IPS-18c (cell line): Measurements from ENCODE around the gene MMP24OS.

Source experiments
- H3K4me3 ChIP-seq: 2 replicates; pipeline ENCODE4 v1.7.0; 2013; ENCODE audit warnings: low read depth, mild to moderate bottlenecking, low read length, moderate library complexity; ENCODE audit not compliant: insufficient read depth
- H3K9me3 ChIP-seq: one replicate; pipeline ENCODE4 v1.6.1; 2013; ENCODE audit warnings: mild to moderate bottlenecking, low read length, moderate library complexity; ENCODE audit not compliant: control insufficient read depth, insufficient read depth

The MMP24OS gene

DNA sequence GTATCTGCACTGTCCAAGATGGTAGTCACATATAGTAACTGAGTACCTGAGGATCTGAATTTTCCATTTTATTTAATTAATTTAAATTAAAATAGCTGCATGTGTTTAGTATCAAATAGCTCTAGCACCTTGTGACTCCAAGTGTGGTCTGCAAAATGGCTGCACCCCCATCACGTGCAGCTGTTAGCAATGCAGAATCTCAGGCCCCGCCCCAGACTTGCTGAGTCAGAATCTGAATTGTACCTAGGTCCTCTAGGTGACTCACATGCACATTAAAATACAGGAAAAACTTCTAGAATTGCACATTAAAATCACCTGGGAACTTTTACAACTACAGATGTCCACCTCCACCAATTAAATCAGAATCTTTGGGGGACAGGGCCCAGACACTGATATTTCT, 33.5 kb upstream of the MMP24OS start:
- H3K4me3 ChIP-seq: no peak overlapping the region
- H3K9me3 ChIP-seq: no peaks in the 10 kb centered on the region

DNA sequence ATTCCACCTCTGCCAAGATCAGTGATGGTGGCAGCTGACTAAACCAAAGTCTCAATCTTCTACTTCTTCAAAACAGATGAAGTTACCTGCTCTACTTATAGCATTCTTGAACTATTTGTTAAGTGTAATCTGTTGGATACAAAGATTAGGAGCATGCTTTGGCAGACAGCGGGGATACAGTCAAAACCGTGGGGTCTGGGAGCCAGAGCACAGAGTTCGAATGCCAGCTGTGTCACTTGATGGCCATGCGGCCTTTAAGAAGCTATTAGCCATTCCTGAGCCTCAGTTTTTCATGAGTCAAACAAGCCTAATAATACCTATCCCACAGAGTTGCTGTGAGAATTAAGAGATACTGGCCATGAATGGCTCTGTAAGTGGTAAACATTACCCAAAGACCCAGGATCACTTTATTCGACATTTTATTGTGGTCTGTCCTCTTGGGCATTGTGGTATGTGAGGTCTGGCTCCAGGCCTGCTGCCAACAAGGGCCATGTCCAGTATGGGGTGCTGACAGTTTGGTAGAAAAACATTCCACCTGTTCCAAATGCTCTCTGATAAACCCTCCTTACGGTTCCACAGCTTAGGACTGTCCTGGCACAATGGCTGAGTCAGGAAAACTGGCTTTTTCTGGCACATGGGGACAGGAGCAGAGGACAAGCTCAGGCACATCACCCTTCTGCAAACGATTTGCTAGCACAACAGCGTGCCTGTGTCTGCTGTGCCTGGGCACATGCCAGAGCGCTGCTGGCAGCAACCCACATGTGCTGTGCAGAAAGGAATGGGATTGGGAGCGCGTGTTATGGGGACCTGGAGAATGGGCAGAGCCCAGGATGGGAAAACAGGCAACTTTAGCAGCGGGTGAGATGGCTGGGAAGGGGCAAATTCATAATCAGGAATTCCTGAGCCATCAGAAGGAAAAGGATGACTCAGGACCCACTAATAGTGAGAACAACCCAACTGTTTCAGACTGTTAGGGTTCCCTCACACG, 30.0 kb upstream of the MMP24OS start:
- Histone ChIP-seq H3K9me3 (no peaks in the 10 kb centered on the region), H3K4me3 (no peak overlapping the region)

DNA sequence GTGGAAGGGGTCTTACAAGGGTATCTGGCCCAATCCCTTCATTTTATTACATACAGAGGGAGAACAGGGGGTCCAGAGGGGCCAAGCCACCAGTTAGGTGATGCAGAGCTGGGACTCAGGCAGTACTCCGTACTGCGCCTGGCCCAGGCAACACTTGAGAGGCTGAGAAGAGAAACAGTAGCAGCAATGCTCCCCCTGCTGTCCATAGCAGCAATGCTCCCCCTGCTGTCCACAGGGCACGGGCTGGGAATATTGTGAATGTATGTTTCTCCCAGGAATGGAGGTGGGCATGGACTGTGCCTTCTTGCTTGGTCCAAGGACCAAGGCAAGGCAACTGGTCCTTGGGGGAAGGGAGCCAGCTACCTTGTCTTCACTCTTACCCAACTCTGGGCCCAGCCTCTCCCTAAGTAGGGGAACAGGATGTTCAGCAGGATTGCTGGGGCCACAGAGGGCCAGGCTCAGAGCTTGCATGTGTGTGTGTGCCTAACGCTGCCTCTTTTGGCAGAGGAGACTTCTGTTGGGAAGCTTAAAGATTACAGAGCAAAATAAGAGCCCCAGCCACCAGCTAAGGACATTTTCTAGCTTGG, 29.1 kb upstream of the MMP24OS start:
- no peak overlapping the region for H3K4me3 ChIP-seq
- no peaks in the 10 kb centered on the region for H3K9me3 ChIP-seq

DNA sequence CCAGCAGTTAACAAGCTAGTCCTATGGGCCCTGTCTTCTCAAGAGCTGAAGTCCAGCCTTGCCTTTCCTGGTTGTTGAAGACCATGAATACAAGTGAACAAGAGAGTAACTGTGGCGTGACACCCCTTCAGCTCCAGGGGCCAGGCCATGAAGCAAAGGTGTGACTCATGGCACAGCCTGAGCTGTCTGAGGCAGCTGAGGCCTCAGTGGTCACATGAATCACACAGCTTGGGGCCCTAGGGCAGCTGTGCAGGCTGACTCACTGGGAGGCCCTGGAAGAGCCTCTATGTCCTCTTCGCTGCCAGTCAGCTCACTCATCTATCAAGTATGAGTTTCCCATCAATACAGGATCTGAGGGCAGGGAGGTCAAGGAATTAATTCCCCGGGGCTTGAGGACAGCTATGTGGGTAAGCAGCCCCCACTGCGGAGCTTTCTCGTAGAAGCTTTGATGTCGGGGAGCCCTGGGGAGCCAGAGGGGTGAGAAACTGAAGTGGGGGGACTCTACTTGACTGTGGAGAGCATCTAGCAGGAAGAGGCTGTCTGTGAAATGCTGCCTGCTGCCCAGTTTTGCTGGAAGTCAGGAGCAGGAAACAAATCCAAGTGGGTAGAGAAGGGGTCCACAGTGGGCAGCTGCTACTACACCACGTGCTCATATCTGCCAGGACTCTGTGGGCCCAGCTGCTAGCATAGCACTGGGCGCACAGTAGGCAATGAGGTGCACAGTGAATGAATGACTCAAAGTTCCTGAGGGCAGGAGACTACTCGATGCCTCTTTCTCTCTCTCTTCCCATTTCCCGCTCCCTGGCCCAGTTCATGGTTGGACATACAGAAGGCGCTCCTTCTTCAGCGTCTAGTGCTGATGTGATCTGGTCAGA, 28.0 kb upstream of the MMP24OS start:
- Histone ChIP-seq H3K4me3 (no peak overlapping the region), H3K9me3 (no peaks in the 10 kb centered on the region)

DNA sequence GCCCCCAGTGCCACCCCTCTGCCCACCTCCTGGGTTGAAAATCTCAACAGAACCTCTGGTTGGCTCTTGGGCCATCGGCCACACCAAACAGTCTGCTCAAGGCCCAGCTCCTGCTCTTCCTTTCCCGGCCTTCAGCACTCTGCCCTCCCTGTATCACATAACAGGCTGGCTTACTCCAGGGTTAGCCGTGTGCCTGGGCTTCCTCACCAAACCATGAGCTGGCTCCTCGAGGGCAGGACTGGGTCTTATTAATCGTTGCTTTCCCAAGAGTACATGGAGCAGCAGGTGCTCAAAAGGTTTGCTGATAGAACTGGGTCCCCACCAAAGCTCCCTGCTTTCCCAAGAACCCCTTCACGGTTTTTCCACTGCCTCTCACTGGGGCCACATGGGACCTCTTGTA, 27.0 kb upstream of the MMP24OS start:
- Histone ChIP-seq H3K4me3 (no peak overlapping the region), H3K9me3 (no peaks in the 10 kb centered on the region)

DNA sequence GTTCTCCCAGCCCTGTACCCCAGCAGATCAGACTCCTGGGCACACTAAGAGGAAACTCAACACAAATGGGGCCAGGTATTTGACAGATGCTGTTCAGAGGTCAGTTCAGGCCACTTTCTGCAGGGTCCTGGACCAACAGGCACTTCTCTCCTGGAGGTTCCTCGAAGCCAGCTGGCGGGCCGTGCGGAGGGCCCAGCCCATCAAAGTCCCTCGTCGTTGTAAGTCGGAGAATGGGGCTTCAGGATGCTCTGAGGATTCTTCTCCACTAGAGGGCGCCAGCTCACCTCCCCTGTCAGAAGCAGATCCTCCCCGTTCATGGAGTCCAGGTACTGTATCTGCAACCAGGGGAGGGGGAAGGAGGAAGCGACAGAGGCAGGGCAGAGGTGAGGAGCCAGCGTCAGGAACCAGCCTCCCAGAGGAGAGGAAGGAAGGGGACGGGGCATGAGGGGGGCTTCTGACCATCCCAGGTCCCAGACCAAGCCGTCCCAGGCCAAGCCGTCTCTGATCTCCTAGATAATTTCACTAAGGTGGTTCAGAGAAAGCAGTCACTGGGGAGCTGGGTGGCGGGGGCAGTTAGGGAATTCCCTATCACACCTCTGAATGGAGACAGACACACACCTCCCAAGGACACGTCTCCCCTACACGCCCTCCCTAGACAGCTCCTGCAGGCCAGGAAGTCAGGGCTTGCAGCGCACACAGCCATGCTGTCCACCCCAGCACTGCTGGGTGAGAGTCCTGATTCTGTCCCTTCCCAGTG, 26.0 kb upstream of the MMP24OS start:
- no peak overlapping the region for H3K4me3 ChIP-seq
- H3K9me3 ChIP-seq: no peaks in the 10 kb centered on the region

DNA sequence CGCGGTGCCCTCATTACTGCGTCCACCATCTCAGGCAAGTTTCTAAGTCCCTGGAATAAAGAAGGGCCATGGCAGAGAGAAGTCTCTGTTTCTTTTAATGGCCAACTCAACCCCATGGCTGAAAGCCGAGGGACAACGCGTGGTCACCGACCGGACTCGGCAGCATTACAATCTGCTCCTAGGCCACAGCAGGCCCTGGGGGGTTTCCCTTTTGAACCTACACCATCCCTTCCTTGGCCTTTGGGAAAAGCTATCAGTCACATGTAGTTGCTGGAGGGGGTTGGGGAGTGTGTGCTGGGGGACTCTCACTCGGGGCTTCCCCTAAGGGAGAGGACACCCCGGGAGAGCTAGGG, 25.4 kb upstream of the MMP24OS start:
- Histone ChIP-seq H3K9me3 (no peaks in the 10 kb centered on the region), H3K4me3 (no peak overlapping the region)

DNA sequence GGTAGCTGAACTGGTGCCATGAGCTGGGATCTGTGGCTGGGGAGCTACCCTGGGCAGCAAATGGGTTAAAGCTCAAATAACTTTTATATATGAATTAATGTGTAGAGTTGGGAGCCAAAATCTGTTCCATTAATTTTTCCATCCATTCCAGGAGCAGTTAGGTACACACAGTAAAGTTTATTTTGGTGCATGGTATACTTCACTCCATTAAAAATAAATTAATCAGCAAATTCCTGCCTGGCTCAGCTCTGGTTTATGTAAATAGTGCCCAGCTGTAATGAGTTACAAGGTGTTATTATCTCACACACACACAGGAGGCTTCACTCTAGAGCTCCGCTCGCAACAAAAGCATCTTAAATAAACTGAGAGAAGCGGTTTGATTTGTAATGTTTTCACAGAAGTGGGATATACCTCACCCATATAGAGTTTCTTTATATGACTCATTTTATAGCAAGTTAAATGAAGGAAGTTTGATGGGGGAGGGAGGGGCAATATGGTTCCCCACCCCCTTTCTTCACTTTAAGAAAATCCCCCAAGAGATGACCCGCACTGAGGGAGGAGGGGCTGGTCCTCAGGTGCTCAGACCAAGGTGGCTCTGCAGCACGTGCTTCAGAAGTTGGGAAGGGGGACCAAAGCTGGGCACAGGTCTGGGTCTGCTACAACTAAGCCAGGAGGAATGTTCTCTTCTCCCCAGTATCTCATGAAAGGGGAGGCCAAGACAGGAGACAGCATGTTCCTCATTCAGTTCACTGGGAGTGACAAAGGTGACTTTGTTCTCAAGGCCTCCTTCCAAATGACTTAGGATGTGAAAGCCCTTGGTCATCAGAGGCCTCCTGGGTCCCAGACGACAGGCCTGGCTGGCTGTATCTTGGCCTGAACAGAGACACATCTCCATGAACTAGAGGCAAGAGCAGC, 24.8 kb upstream of the MMP24OS start:
- no peak overlapping the region for H3K4me3 ChIP-seq
- no peaks in the 10 kb centered on the region for H3K9me3 ChIP-seq

DNA sequence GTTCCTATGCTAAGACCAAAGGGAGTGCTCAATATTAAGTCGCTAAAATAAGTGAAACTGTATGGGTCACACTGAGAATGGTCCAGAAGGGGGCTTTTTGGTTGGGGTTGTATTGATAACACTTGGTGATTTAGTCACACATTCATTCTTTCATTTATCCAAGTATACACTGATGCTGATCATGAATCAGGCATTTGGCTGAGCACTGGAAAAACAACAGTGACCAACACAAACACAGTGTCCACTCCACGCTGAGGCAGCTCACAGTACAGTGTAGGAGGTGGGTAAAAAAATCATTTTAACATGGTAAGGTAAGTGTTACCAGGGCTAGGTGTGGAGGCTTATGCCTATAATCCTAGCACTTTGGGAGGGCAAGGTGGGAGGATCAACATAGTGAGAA, 23.5 kb upstream of the MMP24OS start:
- Histone ChIP-seq H3K9me3 (no peaks in the 10 kb centered on the region), H3K4me3 (no peak overlapping the region)

DNA sequence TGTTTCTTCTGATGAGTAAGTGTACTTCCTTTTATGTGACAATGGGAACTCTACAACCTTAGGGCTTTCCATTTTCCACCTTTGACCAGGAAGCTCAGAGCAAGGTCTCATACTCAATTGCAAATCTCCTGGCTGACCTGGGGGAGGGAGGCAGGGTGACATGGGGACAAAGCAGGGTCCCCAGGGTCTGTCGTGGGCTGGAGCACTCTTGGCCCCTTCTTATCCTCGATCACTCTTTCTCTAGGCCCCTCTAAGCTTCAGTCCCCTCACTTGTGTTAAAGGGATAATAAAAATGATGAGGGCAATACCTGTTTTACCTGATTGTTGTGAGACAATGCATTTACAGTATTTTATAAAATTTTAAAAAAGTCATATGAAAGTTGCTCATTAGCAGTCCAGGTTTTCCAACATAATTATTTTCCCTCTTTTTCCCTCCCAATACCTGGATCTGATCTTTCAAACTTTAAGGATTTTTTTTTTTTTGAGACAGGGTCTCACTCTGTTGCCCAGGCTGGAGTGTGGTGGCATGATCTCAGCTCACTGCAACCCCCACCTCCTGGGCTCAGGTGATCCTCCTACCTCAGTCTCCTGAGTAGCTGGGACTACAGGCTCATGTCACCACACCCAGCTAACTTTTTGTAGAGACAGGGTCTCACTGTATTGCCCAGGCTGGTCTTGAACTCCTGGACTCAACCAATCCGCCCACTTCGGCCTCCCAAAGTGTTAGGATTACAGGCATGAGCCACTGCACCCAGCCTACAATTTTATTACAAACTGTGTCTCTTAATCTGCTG, 22.7 kb upstream of the MMP24OS start:
- Histone ChIP-seq H3K9me3 (no peaks in the 10 kb centered on the region), H3K4me3 (no peak overlapping the region)

DNA sequence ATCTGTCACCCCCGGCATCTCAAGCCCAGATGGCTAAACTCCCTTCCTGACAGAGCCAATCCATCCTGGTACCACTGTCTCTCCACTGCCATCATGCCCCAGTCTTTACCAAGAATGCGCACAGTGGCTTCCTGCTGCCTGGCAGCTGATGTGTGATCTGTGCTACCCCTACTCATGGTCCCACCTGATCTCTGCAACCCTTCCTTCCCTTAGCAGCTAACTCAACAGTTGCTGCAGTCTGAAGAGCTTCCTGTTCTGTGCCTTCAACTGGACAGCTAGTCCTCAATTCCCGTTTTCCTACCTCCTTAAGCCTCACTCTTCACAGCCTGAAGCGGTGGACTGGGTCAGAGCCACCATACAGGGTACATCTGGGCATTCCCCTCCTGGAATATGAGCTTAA, 21.9 kb upstream of the MMP24OS start:
- H3K4me3 ChIP-seq: no peak overlapping the region

DNA sequence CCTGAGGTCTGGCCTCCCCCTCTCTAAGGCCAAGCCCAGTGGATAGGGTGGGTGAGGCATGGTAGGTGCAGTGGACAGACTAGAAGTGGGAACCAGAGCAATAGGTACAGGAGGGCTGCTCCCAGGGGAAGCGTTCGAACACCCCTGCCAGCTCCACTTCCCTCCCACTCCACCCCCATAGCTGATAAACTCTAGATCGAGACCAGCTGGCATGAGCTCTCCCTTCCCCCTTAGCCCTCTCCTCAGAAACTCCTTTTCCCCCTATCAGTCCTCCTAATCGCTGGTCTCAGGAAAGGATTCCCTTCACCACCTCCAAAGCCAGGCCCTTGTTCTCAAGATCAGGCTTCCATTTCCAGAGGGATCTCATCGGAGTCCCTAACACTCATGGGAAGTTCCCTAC, 20.3 kb upstream of the MMP24OS start:
- Histone ChIP-seq H3K9me3 (no peaks in the 10 kb centered on the region), H3K4me3 (no peak overlapping the region)

More for the DNA sequence above, 21.9 kb upstream of the MMP24OS start:
- no peaks in the 10 kb centered on the region for H3K9me3 ChIP-seq

DNA sequence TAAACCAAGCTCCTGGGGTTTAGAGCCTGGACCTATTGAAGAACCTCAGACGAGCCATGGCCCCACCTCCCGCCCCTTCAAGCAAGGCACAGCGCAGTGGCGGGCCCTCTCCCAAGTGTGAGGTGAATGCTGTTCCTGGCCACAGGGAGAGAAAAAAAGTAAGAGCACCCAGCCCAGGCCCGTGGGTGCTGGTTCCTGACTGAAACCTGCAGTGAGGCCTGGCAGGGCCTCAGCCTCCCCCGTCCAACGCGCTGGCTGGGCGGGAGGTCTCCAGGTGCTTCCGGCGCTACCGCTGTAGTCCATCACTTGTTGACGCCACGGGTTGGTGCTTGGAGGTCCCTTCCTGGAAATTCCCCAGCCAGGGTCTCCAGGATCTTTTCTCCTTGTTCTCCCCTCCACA, 19.8 kb upstream of the MMP24OS start:
- Histone ChIP-seq H3K4me3 (no peak overlapping the region), H3K9me3 (no peaks in the 10 kb centered on the region)

DNA sequence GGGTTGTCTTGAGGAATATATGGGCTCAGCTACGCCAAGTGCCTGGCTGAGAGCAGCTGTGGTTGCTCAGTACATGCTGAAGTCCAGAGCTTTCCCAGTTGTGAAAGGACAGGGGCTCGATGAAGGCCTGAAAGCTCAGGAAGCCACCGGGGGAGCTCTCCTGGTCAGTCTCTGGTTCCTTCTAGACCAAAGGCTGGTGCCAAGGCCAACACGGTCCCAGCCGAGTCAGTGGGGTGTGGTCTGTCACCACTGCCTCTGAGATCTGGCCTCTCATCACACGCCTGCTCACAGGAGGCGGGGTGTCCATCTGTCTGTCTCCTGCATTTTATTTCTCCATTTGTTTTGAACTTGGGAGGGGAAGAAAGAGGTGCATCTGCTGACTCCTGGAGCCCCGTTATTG, 19.2 kb upstream of the MMP24OS start:
- peaks cover 1% of the 10 kb centered on the region for H3K9me3 ChIP-seq
- no peak overlapping the region for H3K4me3 ChIP-seq

DNA sequence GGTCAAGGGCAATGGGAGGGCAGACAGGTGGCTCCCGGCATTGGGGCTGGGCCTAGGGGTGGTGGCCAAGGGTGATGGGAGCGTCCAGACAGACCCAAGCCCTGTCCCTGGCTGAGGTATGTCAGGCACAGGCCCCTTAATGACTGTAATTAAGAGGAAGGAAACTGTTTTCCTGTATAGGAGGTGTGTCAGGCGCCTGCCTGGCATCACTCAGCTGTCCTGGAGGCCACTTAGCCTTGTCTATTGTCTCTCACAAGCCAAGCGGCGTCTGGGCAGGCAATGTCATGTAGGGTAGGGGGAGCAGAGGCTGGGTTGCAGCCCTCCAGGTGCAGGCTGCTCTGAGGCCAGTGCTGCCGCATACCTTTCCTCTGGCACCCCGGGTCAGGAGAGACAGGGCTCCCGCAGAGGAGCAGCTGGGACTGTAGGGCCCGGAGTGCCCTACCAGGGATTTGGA, 18.2 kb upstream of the MMP24OS start:
- Histone ChIP-seq H3K4me3 (no peak overlapping the region), H3K9me3 (peaks cover 2% of the 10 kb centered on the region)
